ENCODE results near the gene RGS14.
"Not testable (repeated sequence)": the region's sequence is repeated elsewhere in the genome, so short reads cannot be mapped to it uniquely, and the experiment has no call there.

RGS14 gene

GRCh38 chr5:177366528-177367322 lies 9.0 kb downstream of the RGS14 start:
- DNase-seq, result no peak

GRCh38 chr5:177367323-177367848 lies 9.7 kb downstream of the RGS14 start:
- DNase-seq, result no peak

- no peak for DNase-seq
Observed at GRCh38 chr5:177367981-177368868, 10.5 kb downstream of the RGS14 start.

GRCh38 chr5:177368869-177369644 lies 11.3 kb downstream of the RGS14 start:
- no peak for DNase-seq

- DNase-seq, result no peak
Observed at GRCh38 chr5:177369645-177370440, 12.1 kb downstream of the RGS14 start.

- no peak for DNase-seq
Observed at GRCh38 chr5:177370488-177371119, 12.9 kb downstream of the RGS14 start.

GRCh38 chr5:177371120-177372033 lies 13.7 kb downstream of the RGS14 start:
- no peak for DNase-seq

GRCh38 chr5:177372034-177372896 lies 14.5 kb downstream of the RGS14 start:
- no peak for DNase-seq

GRCh38 chr5:177372910-177373309 lies 15.2 kb downstream of the RGS14 start:
- no peak for DNase-seq

GRCh38 chr5:177373806-177374205 lies 16.1 kb downstream of the RGS14 start:
- no peak for DNase-seq

- DNase-seq, result no peak
Observed at GRCh38 chr5:177374211-177374610, 16.5 kb downstream of the RGS14 start.

GRCh38 chr5:177375516-177375915 lies 17.8 kb downstream of the RGS14 start:
- not testable (repeated sequence) for DNase-seq

GRCh38 chr5:177376107-177376506 lies 18.4 kb downstream of the RGS14 start:
- DNase-seq, result no peak

GRCh38 chr5:177377851-177378776 lies 20.4 kb downstream of the RGS14 start:
- no peak for DNase-seq

GRCh38 chr5:177378884-177379883 lies 21.5 kb downstream of the RGS14 start:
- DNase-seq, result no peak

- no peak for DNase-seq
Observed at GRCh38 chr5:177380805-177381126, 23.0 kb downstream of the RGS14 start.

GRCh38 chr5:177382423-177383029 lies 24.8 kb downstream of the RGS14 start:
- DNase-seq, result no peak
